Upper lobe of left lung (tissue), 4 donors: ENCODE measurements around the gene ATP1B3.

Experiments used
- EP300 ChIP-seq, 4 donors: sonication (generic); formaldehyde crosslinking; IDR thresholded peaks; one replicate each; pipeline ENCODE4 v1.5.1; 2017; ENCODE audit warnings: antibody characterized with exemption in 4 of 4, control low read depth in 2 of 4
- POLR2A ChIP-seq, 4 donors: fragments of 450-650 bp; IDR thresholded peaks; one replicate each; pipeline ENCODE4 v1.5.1; 2016 to 2017; ENCODE audit warnings: antibody characterized with exemption in 4 of 4, mild to moderate bottlenecking in 2 of 4
- TF ChIP-seq, protein P1 (sequence below), 6 experiments: fragments of 450-650 bp in 4 of 6; fragments of 200-600 bp in 2 of 6; sonication (generic) in 2 of 6; IDR thresholded peaks; one replicate each; pipeline ENCODE4 v1.5.1; 2016 to 2019; ENCODE audit warnings: antibody characterized with exemption in 6 of 6

DNA sequence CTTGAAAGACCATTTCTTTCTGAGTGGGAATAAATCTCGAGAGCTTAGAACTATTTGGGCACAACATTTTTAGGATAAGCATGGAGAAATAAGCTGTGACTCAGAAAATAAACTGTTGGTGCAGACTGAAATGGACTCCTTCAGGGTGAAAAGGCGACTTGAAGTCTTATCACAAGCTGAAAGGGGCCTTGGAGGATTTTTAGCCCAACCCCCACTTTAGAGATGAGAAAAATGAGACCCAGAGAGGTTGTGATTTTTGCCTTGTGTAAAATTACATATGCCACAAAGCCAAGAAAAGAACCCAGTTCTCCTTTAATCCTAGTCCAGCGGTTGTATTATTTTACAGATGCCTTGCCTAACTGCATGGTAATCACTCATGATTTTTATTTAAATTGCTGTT is 1.5 kb downstream of the ATP1B3 start:
- TF ChIP-seq, protein P1, sequence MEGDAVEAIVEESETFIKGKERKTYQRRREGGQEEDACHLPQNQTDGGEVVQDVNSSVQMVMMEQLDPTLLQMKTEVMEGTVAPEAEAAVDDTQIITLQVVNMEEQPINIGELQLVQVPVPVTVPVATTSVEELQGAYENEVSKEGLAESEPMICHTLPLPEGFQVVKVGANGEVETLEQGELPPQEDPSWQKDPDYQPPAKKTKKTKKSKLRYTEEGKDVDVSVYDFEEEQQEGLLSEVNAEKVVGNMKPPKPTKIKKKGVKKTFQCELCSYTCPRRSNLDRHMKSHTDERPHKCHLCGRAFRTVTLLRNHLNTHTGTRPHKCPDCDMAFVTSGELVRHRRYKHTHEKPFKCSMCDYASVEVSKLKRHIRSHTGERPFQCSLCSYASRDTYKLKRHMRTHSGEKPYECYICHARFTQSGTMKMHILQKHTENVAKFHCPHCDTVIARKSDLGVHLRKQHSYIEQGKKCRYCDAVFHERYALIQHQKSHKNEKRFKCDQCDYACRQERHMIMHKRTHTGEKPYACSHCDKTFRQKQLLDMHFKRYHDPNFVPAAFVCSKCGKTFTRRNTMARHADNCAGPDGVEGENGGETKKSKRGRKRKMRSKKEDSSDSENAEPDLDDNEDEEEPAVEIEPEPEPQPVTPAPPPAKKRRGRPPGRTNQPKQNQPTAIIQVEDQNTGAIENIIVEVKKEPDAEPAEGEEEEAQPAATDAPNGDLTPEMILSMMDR (IDR thresholded peaks at IDR 0.05), result no peak
- TF ChIP-seq POLR2A (IDR thresholded peaks at IDR 0.05), result no peak
- TF ChIP-seq EP300 (IDR thresholded peaks at IDR 0.05), result no peak
